DOHH2 (cell line): Measurements from ENCODE around the gene JAK1.

Experiments used
- EZH2phosphoT487 ChIP-seq: fragments of 200-600 bp; sonication (generic); IDR thresholded peaks from 2 replicates; pipeline ENCODE4 v1.6.1; 2017; ENCODE audit warnings: borderline replicate concordance, mild to moderate bottlenecking, antibody characterized with exemption, low read length, moderate library complexity, mixed read lengths
- TF ChIP-seq, protein P1 (sequence below): fragments of 200-600 bp; sonication (generic); IDR thresholded peaks from one replicate; pipeline ENCODE4 v1.5.1; 2014; ENCODE audit warnings: antibody characterized with exemption, mild to moderate bottlenecking, low read depth, low read length; ENCODE audit not compliant: poor library complexity, severe bottlenecking

DNA sequence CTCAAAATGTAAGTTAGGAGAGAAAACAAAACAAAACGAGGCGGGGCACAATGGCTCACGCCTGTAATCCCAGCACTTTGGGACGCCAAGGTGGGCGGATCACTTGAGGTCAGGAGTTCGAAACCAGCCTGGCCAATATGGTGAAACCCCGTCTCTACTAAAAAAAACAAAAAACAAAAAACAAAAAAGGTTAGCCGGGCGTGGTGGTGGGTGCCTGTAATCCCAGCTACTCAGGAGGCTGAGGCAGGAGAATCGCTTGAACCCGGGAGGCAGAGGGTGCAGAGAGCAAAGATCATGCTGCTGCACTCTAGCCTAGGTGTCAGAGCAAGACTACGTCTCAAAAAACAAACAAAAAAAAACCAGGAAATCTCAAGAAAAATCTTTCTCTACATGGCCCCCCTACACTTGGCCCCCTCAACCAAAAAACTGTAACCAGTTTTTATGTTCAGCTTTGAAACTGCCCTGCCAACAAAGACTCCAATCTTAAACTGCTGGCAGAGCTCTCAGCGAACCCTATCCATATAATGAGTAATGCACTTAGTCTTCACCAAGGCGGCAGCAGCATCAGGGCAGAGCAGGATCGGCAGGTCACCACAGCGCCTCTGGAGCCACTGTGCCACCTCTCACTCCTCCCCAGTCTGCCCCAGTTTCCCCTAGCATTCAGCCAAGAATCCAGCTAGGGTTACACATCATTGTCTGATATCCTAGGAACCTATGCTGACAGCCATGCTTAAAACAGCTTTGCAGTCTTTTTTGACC, 71.7 kb downstream of the JAK1 start:
- TF ChIP-seq, protein P1, sequence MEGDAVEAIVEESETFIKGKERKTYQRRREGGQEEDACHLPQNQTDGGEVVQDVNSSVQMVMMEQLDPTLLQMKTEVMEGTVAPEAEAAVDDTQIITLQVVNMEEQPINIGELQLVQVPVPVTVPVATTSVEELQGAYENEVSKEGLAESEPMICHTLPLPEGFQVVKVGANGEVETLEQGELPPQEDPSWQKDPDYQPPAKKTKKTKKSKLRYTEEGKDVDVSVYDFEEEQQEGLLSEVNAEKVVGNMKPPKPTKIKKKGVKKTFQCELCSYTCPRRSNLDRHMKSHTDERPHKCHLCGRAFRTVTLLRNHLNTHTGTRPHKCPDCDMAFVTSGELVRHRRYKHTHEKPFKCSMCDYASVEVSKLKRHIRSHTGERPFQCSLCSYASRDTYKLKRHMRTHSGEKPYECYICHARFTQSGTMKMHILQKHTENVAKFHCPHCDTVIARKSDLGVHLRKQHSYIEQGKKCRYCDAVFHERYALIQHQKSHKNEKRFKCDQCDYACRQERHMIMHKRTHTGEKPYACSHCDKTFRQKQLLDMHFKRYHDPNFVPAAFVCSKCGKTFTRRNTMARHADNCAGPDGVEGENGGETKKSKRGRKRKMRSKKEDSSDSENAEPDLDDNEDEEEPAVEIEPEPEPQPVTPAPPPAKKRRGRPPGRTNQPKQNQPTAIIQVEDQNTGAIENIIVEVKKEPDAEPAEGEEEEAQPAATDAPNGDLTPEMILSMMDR, result no peak
- no peak for TF ChIP-seq EZH2phosphoT487
